KOPT-K1 (cell line): Measurements from ENCODE around the gene SNX32.
A peak's percentile ranks its signal among the peaks of the same experiment; 100 is the strongest.

Experiments used
- H3K27ac ChIP-seq: fragments of 200-600 bp; sonication (generic); 2 replicates; pipeline ENCODE4 v1.5.1; 2016; ENCODE audit warnings: antibody characterized with exemption, mild to moderate bottlenecking, low read depth, low read length; ENCODE audit not compliant: poor library complexity, severe bottlenecking
- H3K36me3 ChIP-seq: fragments of 200-600 bp; sonication (generic); 2 replicates; pipeline ENCODE4 v1.5.1; 2017; ENCODE audit warnings: antibody characterized with exemption, mild to moderate bottlenecking, low read length, moderate library complexity; ENCODE audit not compliant: insufficient read depth
- H3K9me3 ChIP-seq: fragments of 200-600 bp; sonication (generic); 2 replicates; pipeline ENCODE4 v1.5.1; 2017; ENCODE audit warnings: antibody characterized with exemption, low read length, mild to moderate bottlenecking; ENCODE audit not compliant: insufficient read depth, poor library complexity, severe bottlenecking

The SNX32 gene

GRCh38 chr11:65864706-65865471 lies 31.1 kb downstream of the SNX32 start:
- Histone ChIP-seq H3K27ac (no peak overlapping the region), H3K9me3 (no peaks in the 10 kb centered on the region), H3K36me3 (peaks cover 61% of the 10 kb centered on the region)

DNA sequence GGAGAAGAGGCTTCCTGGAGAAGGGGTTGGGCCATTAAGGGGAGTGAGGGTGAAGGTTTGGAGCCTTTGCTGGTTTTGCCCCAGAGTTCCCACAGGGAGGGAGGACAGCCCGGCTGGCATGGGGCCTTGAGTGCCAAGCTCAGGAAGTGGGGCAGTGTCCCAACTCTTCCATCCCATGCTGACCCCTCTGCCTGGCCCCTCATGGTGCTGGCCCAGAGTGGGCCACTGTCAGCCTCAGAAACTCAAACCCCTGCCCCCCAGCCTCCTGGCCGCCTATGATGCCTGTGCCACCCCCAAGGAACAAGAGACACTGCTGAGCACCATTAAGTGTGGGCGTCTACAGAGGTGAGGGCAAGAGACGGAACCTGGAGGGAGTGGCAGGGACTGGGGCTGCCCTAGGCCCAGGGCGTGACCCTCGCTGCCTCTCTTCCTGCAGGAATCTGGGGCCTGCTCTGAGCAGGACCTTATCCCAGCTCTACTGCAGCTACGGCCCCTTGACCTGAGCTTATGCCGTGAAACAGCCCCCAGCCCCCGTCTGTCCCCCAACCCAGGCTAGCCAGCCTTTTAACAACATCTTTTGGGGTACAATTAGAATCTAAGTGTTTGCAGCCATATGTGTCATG lies 31.9 kb downstream of the SNX32 start:
- no peak overlapping the region for H3K27ac ChIP-seq
- peaks cover 61% of the 10 kb centered on the region for H3K36me3 ChIP-seq
- no peaks in the 10 kb centered on the region for H3K9me3 ChIP-seq

- Histone ChIP-seq H3K27ac (no peak overlapping the region), H3K9me3 (no peaks in the 10 kb centered on the region), H3K36me3 (peaks cover 59% of the 10 kb centered on the region)
Measured at GRCh38 chr11:65866509-65867283, 32.9 kb downstream of the SNX32 start.

- H3K27ac ChIP-seq: no peak overlapping the region
- H3K9me3 ChIP-seq: no peaks in the 10 kb centered on the region
- H3K36me3 ChIP-seq: peaks cover 51% of the 10 kb centered on the region
Measured at GRCh38 chr11:65867284-65868071, 33.7 kb downstream of the SNX32 start.

DNA sequence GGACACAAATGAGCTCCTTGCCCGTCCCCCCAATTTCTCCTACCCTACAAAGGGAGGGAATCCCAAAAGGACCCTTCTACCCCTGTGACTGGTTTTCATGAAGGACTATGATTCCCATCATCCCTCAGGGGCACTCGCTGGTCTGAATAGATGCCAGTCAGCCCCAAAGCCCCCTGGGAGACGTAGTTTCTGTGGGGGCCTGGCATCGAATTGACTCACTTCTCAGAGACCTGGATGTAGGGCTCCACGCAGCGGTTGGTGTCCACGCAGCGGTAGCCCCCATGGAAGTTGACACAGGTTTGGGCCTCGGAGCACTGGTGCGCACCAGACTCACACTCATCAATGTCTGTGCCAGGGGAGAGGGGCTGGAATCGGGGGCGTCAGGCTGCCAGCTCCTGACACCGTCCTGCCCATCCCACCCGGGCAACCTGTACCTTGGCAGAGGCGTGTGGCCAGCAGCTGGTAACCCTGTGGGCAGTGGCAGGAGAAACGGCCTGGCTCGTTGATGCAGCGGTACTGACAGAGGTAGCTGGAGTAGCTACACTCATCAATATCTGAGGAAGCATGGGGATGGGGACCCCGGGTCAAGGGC lies 34.4 kb downstream of the SNX32 start:
- Histone ChIP-seq H3K27ac (no peak overlapping the region), H3K9me3 (no peaks in the 10 kb centered on the region), H3K36me3 (peaks cover 44% of the 10 kb centered on the region)

DNA sequence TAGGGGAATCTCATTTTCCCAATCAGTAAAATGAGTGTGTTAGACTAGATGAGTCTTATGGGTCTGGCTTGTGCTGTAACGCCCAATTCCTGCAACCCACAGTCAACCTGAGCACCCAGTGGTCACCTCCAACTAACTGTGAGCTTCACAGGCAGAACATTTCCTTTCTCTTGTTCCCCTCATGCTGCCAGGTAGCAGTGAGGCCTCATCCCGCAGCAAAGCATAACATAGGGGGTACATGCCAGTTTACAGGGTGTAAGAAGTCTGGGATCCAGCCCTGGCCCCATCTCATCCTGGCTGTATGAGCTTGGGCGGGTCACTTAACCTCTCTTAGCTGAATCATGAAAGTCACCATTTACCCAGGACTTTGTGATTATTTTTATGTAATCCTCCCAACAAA lies 35.1 kb downstream of the SNX32 start:
- Histone ChIP-seq H3K27ac (no peak overlapping the region), H3K9me3 (no peaks in the 10 kb centered on the region), H3K36me3 (peaks cover 37% of the 10 kb centered on the region)

GRCh38 chr11:65869643-65870306 lies 36.0 kb downstream of the SNX32 start:
- no peaks in the 10 kb centered on the region for H3K9me3 ChIP-seq
- peaks cover 28% of the 10 kb centered on the region for H3K36me3 ChIP-seq
- no peak overlapping the region for H3K27ac ChIP-seq

DNA sequence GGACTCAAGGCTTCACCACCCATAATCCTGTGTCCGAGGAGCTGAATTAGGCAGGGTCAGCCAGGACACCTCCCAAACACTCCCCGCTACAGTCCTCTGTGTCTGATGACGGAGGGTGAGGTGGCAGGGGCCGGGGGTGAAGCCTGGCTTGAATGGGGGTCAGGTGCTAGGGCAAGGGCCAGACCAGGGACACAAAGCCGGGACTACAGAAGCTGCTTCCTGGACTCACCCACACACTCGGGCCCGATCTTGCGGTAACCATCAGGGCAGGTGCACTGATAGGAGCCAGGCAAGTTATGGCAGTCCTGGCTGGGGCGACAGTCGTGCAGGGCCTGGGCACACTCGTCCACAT lies 36.5 kb downstream of the SNX32 start:
- Histone ChIP-seq H3K27ac (no peak overlapping the region), H3K36me3 (peaks cover 23% of the 10 kb centered on the region), H3K9me3 (no peaks in the 10 kb centered on the region)

DNA sequence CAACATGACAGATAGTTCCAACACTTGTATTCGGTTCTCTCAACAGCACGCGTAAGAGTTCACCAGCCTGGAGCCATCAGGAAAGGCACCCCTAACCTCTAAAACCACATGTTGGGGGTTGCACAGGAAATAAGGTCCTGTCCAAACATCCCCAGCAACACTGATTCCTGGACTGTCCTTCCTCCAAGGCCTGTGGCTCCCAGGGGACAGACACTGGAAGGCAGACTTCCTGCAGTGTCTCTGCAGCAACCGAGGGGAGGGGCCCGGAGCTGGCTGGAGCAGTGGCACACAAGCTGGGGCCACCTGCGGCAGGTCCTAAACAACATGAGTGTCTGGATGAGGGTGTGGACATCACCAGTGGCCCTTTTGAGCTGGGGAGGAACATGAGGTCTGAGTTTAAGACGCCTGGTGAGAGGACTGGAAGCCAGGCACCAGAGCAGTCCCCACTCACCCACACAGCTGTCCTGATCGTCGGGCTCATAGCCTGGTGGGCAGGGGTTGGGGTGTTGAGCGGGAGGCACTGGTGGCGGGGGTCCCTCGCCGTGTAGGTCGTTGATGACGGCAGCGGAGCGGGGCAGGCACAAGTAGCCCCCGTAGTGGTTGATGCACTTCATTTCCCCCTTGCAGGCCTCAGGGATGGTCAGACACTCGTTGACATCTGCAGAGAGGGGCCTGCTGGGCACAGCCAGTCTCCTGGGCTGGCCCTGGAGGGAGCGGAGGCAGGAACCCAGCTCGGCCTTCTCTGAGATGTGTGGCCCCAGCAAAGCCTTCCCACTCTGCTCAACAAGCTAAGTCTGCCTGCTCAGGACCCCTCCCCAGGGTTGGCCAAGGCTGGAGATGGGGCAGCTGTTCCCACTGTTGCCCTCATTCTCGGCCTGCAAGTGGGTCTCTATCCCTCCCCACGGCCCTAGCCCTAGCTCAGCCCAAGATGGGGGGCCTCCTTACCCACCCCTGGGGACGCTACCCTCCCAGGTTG lies 37.2 kb downstream of the SNX32 start:
- peaks cover 16% of the 10 kb centered on the region for H3K36me3 ChIP-seq
- no peak overlapping the region for H3K27ac ChIP-seq
- no peaks in the 10 kb centered on the region for H3K9me3 ChIP-seq

GRCh38 chr11:65871811-65872548 lies 38.2 kb downstream of the SNX32 start:
- no peaks in the 10 kb centered on the region for H3K9me3 ChIP-seq
- no peak overlapping the region for H3K27ac ChIP-seq
- H3K36me3 ChIP-seq: peaks cover 6% of the 10 kb centered on the region; the same call in 1 of the 2 replicates

DNA sequence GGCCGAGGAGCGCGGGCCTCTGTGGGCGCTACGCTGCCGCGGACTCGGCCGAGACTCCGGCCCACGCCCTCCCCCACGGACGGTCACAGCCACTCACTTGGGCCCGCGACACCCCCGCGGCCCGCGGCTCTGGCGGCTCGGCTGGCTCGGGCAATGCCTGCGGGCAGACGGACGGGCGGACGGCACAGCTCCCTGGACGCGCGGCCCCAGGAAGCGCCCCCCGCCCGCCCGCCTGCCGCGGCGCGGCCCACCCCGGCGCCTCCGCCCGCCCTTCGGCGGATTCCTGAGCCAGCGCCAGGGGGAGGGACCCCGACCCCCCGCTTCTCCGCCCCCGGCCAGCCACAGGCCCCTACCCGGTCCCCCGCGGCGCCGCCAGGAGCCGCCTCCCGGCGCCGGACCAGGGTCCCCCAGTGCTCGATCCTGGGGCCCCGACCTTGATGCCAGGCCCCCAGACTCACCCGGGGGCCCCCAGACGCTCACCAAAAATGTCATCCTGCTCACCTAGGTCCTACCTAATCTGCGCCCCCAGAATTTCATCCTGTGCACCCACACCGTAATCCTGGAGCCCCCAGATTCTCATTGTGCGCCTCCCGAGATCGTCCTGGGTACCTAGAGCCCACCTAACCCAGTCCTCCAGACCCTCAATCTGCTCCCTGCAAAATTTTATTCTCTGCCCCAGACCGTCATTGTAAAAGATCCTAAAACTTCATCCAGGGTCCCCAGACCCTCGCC lies 39.0 kb downstream of the SNX32 start, which contains the start of gene EFEMP2:
Gene EFEMP2, minus strand, starts transcription at position 215 of the 732 bp plus-strand sequence. CDS start 446 bp downstream, outside the sequence.
- H3K27ac ChIP-seq: peak within 1 kb of the TSS; percentile 62

More for the DNA sequence above, 39.0 kb downstream of the SNX32 start, which contains the start of gene EFEMP2:
- Histone ChIP-seq H3K36me3 (no peaks in the 10 kb centered on the region), H3K9me3 (no peaks in the 10 kb centered on the region)
